Esophagus squamous epithelium (tissue), 4 donors: ENCODE measurements around the gene PODNL1.

Source experiments
- CTCF ChIP-seq, 6 experiments: fragments of 450-650 bp in 4 of 6; fragments of 200-600 bp in 2 of 6; sonication (generic) in 2 of 6; IDR thresholded peaks; one replicate each; pipeline ENCODE4 v1.5.1; 2016 to 2019; ENCODE audit warnings: antibody characterized with exemption in 6 of 6, mild to moderate bottlenecking in 4 of 6, moderate library complexity in 4 of 6
- POLR2A ChIP-seq, 4 donors: fragments of 450-650 bp; IDR thresholded peaks; one replicate each; pipeline ENCODE4 v1.6.1; 2017; ENCODE audit warnings: antibody characterized with exemption in 4 of 4, mild to moderate bottlenecking in 4 of 4, moderate library complexity in 3 of 4

DNA sequence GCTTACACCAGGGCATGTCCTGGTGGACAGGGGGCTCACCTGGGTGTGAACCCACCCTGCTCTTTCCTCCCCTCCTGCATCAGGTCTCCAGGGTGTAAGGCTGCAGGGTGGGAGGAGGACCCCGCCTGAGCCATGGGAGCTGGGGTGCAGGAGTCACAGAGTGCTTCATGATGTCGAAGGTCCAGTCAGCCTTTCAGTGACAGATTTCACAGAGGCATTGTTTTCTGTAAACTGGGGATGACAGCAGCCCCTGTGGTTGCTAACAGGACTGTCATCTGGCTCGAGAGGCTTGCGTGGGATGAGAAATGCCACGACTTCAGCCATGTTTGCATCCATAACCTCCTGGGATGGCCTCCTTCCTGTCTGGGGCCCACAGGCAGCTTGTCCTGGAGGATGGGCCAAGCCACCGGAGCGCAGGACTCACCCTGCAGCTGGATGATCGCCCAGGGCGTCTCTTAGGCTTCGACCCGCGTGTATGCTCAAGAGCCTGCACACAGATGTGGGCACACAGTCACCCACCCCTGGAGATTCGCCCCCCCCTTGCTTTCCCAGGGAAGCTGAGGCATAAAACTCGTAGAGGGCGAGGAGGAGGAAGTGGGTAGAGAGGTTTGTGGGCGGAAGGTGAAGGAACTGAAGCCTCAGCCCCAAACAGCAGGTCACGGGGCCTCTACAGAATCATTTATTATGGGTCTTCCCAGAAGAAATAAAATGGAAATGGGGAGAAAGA lies 56.4 kb downstream of the PODNL1 start:
- TF ChIP-seq CTCF (IDR thresholded peaks at IDR 0.05) (no peak), POLR2A (IDR thresholded peaks at IDR 0.05) (no peak)
